Stimulated activated naive CD8-positive, alpha-beta T cell treated with anti-CD3 and anti-CD28 coated beads, Interleukin-15, amount 100 ng/mL, for 72 hours (primary cell): ENCODE measurements around the gene POC5.
"Not testable (repeated sequence)": the region's sequence is repeated elsewhere in the genome, so short reads cannot be mapped to it uniquely, and the experiment has no call there.

Source experiments
- ATAC-seq: fragments of 150-1000 bp; cut with Tn5 transposase; 2 replicates; pipeline ENCODE4 v1.10.0; 2021; ENCODE audit warnings: mild to moderate bottlenecking, moderate library complexity
- DNase-seq, 2 donors: peaks; one replicate each; pipeline ENCODE4 v3.0.0; 2021 to 2022
- H3K27ac Mint-ChIP-seq, 2 donors: one replicate each; pipeline ENCODE4 v1.8.0; 2022; ENCODE audit warnings: mild to moderate bottlenecking in 2 of 2, mixed read lengths in 2 of 2, moderate library complexity in 2 of 2
- H3K27me3 Mint-ChIP-seq: one replicate; pipeline ENCODE4 v1.8.0; 2022; ENCODE audit warnings: mixed read lengths
- H3K4me1 Mint-ChIP-seq: one replicate; pipeline ENCODE4 v1.8.0; 2022; ENCODE audit warnings: mild to moderate bottlenecking, mixed read lengths
- H3K4me3 Mint-ChIP-seq, 2 donors: one replicate each; pipeline ENCODE4 v1.8.0; 2022; ENCODE audit warnings: mild to moderate bottlenecking in 2 of 2, mixed read lengths in 2 of 2, moderate library complexity in 1 of 2
- H3K9me3 Mint-ChIP-seq, 2 donors: one replicate each; pipeline ENCODE4 v1.8.0; 2022; ENCODE audit warnings: mixed read lengths in 2 of 2

The POC5 gene, protein sequence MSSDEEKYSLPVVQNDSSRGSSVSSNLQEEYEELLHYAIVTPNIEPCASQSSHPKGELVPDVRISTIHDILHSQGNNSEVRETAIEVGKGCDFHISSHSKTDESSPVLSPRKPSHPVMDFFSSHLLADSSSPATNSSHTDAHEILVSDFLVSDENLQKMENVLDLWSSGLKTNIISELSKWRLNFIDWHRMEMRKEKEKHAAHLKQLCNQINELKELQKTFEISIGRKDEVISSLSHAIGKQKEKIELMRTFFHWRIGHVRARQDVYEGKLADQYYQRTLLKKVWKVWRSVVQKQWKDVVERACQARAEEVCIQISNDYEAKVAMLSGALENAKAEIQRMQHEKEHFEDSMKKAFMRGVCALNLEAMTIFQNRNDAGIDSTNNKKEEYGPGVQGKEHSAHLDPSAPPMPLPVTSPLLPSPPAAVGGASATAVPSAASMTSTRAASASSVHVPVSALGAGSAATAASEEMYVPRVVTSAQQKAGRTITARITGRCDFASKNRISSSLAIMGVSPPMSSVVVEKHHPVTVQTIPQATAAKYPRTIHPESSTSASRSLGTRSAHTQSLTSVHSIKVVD

DNA sequence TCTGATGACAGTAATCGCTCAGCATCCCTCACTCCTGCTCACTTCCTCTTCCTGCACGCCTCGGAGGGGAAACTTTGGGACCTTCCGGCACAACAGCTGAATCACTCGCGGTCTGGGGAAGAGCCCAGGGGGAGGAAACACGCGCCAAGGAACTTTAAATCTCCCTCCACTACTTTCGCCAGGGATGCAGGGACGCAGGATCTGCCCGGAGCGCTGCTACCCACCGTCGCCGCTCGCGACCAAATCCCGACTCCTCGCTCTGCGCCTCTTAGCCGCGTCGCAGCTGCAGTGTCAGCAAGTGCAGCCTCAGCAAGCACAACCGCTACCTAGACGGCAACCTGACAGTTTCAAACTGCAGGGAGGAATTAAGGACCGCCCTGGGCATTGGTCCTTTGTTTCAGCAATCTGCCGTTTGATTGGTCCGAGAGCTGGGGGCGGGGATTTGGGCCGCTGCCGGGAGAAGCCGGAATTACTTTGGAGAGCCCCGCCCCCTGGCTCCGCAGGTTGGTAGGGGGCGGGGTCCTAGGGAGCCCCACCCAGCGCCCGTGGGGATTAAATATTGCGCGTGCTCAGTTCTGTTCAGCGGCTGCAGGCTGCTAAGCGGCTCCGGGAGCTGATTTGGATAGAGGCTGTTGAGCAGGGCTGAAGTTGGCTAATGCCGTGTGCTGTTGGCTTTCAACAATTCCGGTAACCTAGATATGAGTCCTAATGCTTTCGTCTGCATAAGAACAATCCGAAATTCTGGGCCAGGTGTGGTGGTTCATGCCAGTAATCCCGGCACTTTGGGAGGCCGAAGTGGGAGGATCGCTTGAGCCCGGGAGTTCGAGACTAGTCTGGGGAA, at the start of gene POC5:
TSS of gene POC5 (minus strand) at position 356 of the 841 bp plus-strand sequence. CDS start 4,500 bp downstream, outside the sequence.
- peak; percentile 97 to 98 for DNase-seq
- ATAC-seq = peak; percentile 98
- Mint-ChIP-seq H3K9me3 (no peaks in the 10 kb centered on the region), H3K4me1 (peaks cover 37% of the 10 kb centered on the region), H3K27ac (peak within 1 kb of the TSS; percentile 99 to 100), H3K4me3 (peak within 1 kb of the TSS; percentile 97 to 99), H3K27me3 (no peaks in the 10 kb centered on the region)

DNA sequence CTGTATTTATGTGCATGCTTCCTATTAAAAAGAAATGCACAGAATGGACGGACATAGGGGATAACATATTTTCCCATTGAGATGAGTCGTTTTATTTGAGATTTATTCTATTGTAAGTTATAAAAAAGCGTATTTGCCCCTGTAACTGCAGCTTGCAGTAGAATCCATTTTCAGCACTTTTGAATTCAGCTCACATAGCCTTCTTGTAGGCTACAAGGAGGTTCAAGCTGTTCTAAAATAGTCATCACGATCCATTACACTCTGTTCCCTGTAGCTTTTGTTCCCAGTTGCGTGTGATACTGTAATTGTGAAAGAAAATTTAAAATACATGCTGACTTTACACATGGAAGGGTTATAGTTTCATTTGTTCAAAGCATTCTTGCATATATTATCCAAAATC, 40.9 kb upstream of the POC5 start:
- no peak for DNase-seq
- H3K9me3 Mint-ChIP-seq = no peaks in the 10 kb centered on the region
- H3K4me3 Mint-ChIP-seq = no peak overlapping the region
- no peak for ATAC-seq
- peaks cover 27% of the 10 kb centered on the region for H3K27me3 Mint-ChIP-seq
- H3K4me1 Mint-ChIP-seq = no peaks in the 10 kb centered on the region
- no peak overlapping the region for H3K27ac Mint-ChIP-seq

DNA sequence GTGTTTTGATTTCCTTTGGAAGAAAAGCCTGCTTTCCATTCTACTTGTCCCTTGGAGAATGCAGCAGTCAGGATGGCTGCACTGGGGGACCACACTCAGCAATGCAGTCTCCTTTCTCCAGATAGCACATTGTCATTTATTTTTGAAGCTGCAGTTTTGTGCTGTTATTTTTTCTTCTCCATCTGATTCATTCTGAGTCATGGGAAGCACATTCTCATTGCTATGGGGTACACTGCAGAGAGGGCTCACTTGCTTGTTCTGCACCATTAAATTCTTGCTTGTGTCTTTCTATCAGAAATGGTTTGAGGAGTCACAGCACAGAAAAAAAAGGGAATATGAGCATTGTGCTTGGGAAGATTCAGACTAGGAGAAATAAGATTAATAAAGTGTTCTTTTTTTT, 39.7 kb upstream of the POC5 start:
- ATAC-seq = no peak

DNA sequence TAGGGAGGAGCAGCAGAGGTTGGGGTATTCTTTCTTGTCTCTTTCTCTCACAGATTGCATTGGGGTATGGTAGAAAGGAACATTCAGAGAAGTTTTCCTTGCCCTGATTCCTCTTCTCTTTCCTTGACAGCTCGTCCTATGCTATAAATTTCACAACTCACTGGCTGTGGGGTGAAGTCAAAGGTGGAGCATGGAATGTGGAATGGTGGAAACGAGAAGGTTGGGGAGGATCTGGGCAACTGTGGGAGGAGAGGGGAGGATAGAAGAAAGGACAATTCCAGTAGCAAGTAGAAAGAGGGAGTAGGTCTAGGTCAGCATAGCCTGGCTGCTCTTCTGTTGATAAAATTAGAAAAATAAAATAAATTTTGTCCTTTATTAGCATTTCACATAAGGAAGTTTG, 39.0 kb upstream of the POC5 start:
- Mint-ChIP-seq H3K4me3 (no peak overlapping the region), H3K27ac (no peak overlapping the region), H3K9me3 (no peaks in the 10 kb centered on the region), H3K27me3 (peaks cover 27% of the 10 kb centered on the region), H3K4me1 (no peaks in the 10 kb centered on the region)
- DNase-seq = no peak
- no peak for ATAC-seq

More for the DNA sequence above, 39.7 kb upstream of the POC5 start:
- peaks cover 27% of the 10 kb centered on the region for H3K27me3 Mint-ChIP-seq
- H3K9me3 Mint-ChIP-seq = no peaks in the 10 kb centered on the region
- H3K27ac Mint-ChIP-seq = no peak overlapping the region
- H3K4me3 Mint-ChIP-seq = no peak overlapping the region
- DNase-seq = no peak
- no peaks in the 10 kb centered on the region for H3K4me1 Mint-ChIP-seq

DNA sequence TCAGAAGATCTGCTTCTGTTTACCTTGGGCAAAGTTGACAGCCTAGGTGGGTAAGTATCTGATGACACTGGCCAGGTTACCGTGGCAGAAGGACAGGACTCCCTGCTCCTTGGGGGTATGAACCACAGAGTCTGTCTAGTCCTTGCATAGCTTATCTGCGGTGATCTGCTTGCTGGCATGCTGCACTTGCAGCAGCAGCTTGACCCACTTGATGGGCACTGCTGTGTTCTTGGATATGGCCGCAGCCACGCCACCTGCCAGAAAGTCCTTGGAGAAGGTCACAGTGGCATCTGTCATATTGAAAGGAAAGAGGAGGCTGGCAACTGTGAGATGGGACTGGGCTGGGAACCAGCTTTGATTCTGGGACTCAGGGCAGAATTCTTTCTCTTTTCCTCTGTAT, 35.9 kb upstream of the POC5 start:
- no peaks in the 10 kb centered on the region for H3K4me1 Mint-ChIP-seq

DNA sequence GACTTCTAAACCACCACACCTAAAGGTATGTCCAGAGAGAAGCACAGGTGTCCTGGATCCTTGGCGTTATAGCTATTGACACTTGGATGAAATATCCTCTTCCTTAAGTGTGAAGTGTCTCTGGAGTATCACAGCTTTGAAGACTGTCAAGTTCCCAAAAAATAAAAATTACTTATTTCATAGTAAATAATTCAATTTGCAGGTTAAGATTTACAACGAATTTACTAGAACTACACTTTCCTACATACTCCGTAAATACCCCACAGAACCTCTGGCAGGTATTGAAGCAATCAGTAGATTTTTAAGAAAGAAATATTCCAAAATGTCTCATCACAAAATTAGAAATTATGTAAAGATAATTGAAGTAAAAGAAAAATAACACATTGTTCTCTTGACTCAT, 27.1 kb upstream of the POC5 start:
- no peaks in the 10 kb centered on the region for H3K9me3 Mint-ChIP-seq
- no peak overlapping the region for H3K27ac Mint-ChIP-seq
- no peak for DNase-seq
- no peak overlapping the region for H3K4me3 Mint-ChIP-seq
- no peaks in the 10 kb centered on the region for H3K4me1 Mint-ChIP-seq
- peaks cover 12% of the 10 kb centered on the region for H3K27me3 Mint-ChIP-seq
- no peak for ATAC-seq

More for the DNA sequence above, 35.9 kb upstream of the POC5 start:
- no peak for DNase-seq
- peaks cover 24% of the 10 kb centered on the region for H3K27me3 Mint-ChIP-seq
- no peak overlapping the region for H3K27ac Mint-ChIP-seq
- no peak for ATAC-seq
- no peaks in the 10 kb centered on the region for H3K9me3 Mint-ChIP-seq
- H3K4me3 Mint-ChIP-seq = no peak overlapping the region

DNA sequence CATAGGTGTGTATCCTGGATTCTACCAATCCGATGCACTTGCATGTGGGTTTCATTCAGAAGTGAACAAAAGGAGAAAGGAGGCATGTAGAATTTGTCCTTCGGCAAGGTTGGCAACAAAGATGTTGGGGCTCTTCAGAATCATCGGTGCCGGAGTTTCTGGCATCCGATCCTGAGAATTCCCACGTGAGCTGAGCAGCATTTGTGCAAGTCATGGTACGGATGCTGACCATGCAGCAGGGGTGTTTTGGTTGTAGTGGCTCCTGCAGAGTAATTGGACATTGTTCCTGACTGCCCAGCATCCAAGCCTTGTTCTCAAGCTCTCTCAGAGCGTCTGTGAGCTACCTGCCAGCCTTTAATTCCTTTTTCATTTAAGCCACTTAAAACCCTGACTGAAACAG, 19.0 kb upstream of the POC5 start:
- Mint-ChIP-seq H3K27me3 (peaks cover 10% of the 10 kb centered on the region), H3K9me3 (no peaks in the 10 kb centered on the region), H3K4me3 (no peak overlapping the region), H3K4me1 (no peaks in the 10 kb centered on the region), H3K27ac (no peak overlapping the region)
- ATAC-seq (no peak), DNase-seq (no peak)

DNA sequence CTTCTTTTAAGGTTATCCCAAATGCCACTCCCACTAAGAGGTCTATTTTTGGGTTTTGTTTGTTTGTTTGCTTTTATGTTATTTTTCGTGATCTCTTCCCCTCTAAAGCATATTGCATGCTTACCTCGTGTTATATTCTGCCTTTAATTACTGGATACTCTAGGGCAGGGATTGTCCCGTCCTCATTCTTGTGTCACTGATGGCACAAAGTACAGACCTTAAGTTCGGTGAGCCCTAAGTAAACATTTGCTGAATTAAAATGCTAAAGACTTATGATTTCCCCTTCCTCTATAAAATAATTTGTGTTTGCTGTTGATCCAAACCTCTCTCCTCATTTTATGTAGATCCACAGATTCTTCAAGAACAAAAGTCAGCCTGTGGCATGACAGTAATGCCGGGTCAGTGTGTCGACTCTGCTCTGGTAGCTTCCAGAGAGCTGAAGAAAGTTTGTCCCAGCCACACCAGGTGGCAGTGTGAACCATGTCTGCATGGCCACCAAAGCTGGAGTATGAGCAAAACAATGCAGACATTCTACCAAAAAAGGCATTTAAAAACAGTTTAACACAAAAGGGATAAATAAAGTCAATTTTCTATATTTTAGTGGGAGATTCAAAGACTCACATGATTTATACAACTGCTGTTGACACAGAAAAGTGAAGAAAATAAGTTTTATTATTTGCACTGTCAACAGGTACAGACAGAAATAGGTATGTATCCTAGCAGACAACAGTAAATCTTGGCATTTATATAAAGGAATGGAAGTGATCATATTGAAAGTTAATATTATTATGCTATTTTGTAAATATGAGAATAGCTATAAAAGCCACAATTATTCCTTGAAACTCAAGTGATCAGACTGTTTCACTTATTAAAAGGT, 17.9 kb upstream of the POC5 start:
- Mint-ChIP-seq H3K4me3 (no peak overlapping the region), H3K9me3 (no peaks in the 10 kb centered on the region), H3K27ac (no peak overlapping the region), H3K4me1 (no peaks in the 10 kb centered on the region), H3K27me3 (peaks cover 10% of the 10 kb centered on the region)
- ATAC-seq (no peak), DNase-seq (no peak)

DNA sequence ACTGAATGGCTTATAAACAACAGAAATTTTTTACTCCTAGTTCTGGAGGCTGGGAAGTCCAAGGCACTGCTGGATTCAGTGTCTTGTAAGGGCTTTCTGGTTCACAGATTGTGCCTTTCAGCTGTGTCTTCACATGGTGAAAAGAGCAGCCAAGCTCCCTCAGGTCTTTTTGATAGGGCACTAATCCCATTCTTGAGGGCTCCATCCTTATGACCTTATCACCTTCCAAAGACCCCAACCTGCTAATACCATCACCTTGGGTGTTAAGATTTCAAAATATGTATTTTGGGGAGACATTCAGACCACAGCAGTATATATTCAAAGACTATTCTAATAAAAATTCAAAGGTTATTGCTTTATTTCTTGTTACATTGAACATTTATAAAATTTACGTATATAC, 16.5 kb upstream of the POC5 start:
- H3K4me1 Mint-ChIP-seq = no peaks in the 10 kb centered on the region

DNA sequence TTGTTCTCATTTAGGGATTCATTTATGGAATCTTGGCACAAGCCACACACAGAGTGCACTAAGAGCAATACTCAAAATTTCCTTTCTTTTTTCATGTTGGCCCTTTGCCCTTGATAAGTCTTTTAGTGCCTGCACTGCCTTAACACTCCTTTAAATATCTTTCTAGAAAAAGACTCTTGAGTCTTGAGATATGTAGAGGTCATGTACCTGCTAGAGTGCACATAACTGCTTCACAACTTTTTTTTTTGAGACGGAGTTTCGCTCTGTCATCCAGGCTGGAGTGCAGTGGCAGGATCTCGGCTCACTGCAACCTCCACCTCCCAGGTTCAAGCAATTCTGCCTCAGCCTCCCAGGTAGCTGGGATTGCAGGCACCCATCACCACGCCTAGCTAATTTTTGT, 14.3 kb upstream of the POC5 start:
- not testable (repeated sequence) for H3K27ac Mint-ChIP-seq, H3K9me3 Mint-ChIP-seq, ATAC-seq, H3K4me3 Mint-ChIP-seq, H3K4me1 Mint-ChIP-seq, H3K27me3 Mint-ChIP-seq, DNase-seq

More for the DNA sequence above, 16.5 kb upstream of the POC5 start:
- no peak for ATAC-seq
- H3K9me3 Mint-ChIP-seq = no peaks in the 10 kb centered on the region
- no peaks in the 10 kb centered on the region for H3K27me3 Mint-ChIP-seq
- no peak overlapping the region for H3K4me3 Mint-ChIP-seq
- no peak overlapping the region for H3K27ac Mint-ChIP-seq
- no peak for DNase-seq

DNA sequence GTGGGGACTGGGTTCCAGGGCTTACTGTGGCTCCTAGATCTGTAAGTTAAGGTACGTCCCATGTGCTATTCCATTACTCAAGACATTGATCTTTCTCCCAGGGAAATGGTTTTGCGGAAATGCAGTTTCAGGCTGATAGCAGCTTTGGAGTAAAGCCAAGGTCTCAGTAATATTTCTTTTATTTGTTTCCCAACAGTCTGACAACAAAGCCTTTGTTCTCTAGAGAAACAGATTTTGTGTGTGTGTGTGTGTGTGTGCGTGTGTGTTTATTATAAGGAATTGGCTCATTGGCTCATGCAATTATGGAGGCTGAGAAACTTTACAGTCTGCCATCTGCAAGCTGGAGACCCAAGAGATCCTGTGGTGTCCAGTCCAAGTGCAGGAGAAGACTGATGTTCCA, 12.1 kb upstream of the POC5 start:
- H3K4me1 Mint-ChIP-seq = no peaks in the 10 kb centered on the region
- H3K27ac Mint-ChIP-seq = no peak overlapping the region
- DNase-seq = no peak
- H3K9me3 Mint-ChIP-seq = no peaks in the 10 kb centered on the region
- ATAC-seq = no peak
- no peaks in the 10 kb centered on the region for H3K27me3 Mint-ChIP-seq
- no peak overlapping the region for H3K4me3 Mint-ChIP-seq

DNA sequence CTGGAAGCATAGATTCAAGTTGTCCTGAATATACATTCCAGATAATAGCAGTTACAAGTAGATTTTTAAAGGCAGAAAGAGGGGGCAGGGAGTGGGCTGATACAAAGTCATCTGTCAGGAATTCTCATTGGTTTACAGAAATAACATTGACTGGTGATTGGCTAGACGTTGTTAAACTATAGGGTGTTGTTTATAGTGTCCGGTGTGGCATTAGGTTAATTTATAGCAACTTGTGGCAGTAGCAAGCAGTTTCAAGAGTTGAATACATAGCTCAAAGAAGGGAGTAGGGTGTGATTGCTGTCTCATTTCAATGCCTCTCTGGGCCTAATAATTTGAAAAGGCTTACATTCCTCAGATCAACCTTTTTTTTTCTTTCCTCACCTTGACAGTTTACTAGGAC, 10.7 kb upstream of the POC5 start:
- H3K27me3 Mint-ChIP-seq = no peaks in the 10 kb centered on the region
- no peak overlapping the region for H3K4me3 Mint-ChIP-seq
- no peaks in the 10 kb centered on the region for H3K9me3 Mint-ChIP-seq
- no peak for ATAC-seq
- no peaks in the 10 kb centered on the region for H3K4me1 Mint-ChIP-seq
- H3K27ac Mint-ChIP-seq = no peak overlapping the region
- DNase-seq = no peak

DNA sequence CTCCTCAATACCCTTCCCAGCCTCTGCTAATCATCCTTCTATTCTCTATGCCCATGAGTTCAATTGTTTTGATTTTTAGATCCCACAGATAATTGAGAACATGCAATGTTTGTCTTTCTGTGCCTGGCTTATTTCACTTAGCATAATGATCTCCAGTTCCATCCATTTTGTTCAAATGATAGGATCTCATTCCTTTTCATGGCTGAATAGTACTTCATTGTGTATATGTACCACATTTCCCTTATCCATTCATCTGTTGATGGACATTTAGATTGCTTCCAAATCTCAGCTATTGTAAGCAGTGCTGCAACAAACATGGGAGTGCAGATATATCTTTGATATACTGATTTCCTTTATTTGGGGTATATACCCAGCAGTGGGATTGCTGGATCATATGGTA, 9.0 kb upstream of the POC5 start:
- not testable (repeated sequence) for H3K4me1 Mint-ChIP-seq, DNase-seq, ATAC-seq, H3K27ac Mint-ChIP-seq, H3K27me3 Mint-ChIP-seq, H3K4me3 Mint-ChIP-seq, H3K9me3 Mint-ChIP-seq

DNA sequence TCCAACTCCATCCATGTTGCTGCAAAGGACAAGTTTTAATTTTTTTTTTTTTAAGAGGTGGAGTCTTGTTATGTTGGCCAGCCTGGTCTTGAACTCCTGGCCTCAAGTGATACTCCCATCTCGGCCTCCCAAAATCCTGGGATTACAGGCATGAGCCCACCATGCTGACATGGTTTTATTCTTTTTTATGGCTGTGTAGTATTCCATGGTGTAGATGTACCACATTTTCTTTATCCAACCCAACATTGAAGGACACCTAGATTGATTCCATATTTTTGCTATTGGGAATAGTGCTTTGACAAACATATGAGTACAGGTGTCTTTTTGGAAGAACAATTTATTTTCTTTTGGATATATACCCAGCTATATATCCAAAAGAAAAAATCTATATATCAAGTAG, 6.1 kb upstream of the POC5 start:
- no peak overlapping the region for H3K4me3 Mint-ChIP-seq
- H3K4me1 Mint-ChIP-seq = no peaks in the 10 kb centered on the region
- ATAC-seq = no peak
- DNase-seq = no peak
- H3K27ac Mint-ChIP-seq = no peak overlapping the region
- no peaks in the 10 kb centered on the region for H3K9me3 Mint-ChIP-seq
- no peaks in the 10 kb centered on the region for H3K27me3 Mint-ChIP-seq

DNA sequence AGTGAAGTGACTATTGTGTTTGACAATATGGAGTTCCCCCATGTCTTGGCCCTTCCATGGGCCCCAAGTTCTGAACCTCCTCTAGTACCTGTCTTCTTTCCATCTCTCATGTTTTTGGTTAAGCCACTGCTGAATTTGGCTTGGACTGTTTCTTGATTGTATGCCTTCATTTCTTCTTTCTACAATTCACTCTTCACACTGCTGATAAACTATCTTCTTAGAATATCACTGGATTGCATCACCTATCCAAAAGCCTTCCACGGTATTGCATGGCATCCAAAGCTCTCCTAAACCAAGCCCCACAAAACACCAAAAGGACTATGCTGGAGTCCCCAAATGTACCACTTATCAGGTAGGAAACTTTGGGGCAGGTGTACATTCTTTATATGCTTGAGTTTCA, 4.3 kb upstream of the POC5 start:
- ATAC-seq (no peak), DNase-seq (no peak)
- no peaks in the 10 kb centered on the region for H3K9me3 Mint-ChIP-seq
- H3K27ac Mint-ChIP-seq = no peak overlapping the region
- H3K27me3 Mint-ChIP-seq = no peaks in the 10 kb centered on the region
- H3K4me3 Mint-ChIP-seq = no peak overlapping the region
- H3K4me1 Mint-ChIP-seq = no peaks in the 10 kb centered on the region
